ENCODE data around the gene MORN3. TPM values are rescaled to one million over a fixed set of nuclear protein-coding genes. Genes with fewer than 3 reads are reported as not detected.

The MORN3 gene
- total and polyA plus RNA-seq, 2 of the 4 experiments (the other 2 are of a cell fraction), result 0.18 to 0.22 TPM

DNA sequence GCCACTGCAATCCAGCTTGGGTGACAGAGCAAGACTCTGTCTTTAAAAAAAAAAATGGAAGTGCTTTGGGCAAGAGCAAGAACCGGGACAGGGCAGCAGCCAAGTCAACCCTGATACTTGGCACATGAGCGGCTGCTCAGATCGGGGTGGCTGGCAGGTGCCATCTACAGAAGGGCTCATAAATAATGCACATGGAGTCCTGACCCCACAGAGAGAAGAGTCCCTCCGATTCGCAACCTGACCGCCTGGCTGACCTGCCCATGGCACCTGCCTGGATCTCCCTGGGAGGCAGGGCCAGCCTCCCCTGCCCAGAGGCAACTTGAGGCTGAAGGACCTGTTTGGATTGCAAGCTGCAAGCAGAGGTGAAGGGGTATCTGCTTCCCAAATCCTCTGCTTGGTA, 33.5 kb upstream of the MORN3 start:
- Histone ChIP-seq H2BK120ac (ENCODE audit: low read depth, low read length) (no peak overlapping the region), H2AK5ac (ENCODE audit: low read depth, low read length) (no peak overlapping the region), H3K36me3 (ENCODE audit: control insufficient read depth, insufficient read depth, low read length) (no peaks in the 10 kb centered on the region), H3K23ac (ENCODE audit: low read depth, low read length) (no peak overlapping the region), H4K8ac (ENCODE audit: low read depth in 2 of 2, low read length in 2 of 2) (no peak overlapping the region), H2AFZ (replicated peaks; ENCODE audit: low read length, poor library complexity) (no peak overlapping the region), H3K4me1 (ENCODE audit: control insufficient read depth, insufficient read depth, low read length) (no peaks in the 10 kb centered on the region), H3K9ac (ENCODE audit: low read depth, low read length) (no peak overlapping the region), H2BK15ac (ENCODE audit: low read depth, low read length) (no peak overlapping the region), H3K27me3 (ENCODE audit: control insufficient read depth, insufficient read depth, low read length) (no peaks in the 10 kb centered on the region; the same call in 1 of the 2 replicates), H3K56ac (ENCODE audit: extremely low read depth, insufficient read depth, low read length) (no peak overlapping the region), H3K9me1 (ENCODE audit: insufficient read depth, low read length) (no peaks in the 10 kb centered on the region), H3K9me3 (ENCODE audit: control insufficient read depth, insufficient read depth, low read length) (peaks cover 2% of the 10 kb centered on the region; the same call in 1 of the 2 replicates), H3K18ac (ENCODE audit: low read depth, low read length) (no peak overlapping the region), H3K4ac (ENCODE audit: low read depth, low read length) (no peak overlapping the region), H3K27ac (ENCODE audit: insufficient read depth, low read length) (no peak overlapping the region), H4K20me1 (ENCODE audit: insufficient read depth, low read length) (no peaks in the 10 kb centered on the region), H3K4me2 (ENCODE audit: low read depth, low read length) (no peak overlapping the region), H3K79me1 (ENCODE audit: low read depth in 1 of 2, low read length in 2 of 2) (no peaks in the 10 kb centered on the region), H3K4me3 (ENCODE audit: insufficient read depth, low read depth, low read length) (no peak overlapping the region), H2BK5ac (ENCODE audit: low read depth, low read length, poor library complexity, severe bottlenecking) (no peak overlapping the region), H2AK9ac (replicated peaks; ENCODE audit: low read depth, low read length, poor library complexity) (no peak overlapping the region), H4K5ac (ENCODE audit: low read depth, low read length) (no peak overlapping the region), H2BK20ac (ENCODE audit: low read depth, low read length) (no peak overlapping the region), H3K14ac (replicated peaks; ENCODE audit: low read depth, low read length) (no peak overlapping the region), H4K91ac (ENCODE audit: insufficient read depth, low read depth, low read length) (no peak overlapping the region)
- DNase-seq, result no peak
- dilution Hi-C loops (cut with HindIII; ENCODE audit: low sequenced_read_pairs, unreplicated experiment), result no loop called here
- 90% methylated on average over 2 of the region's 6 CpGs; no CpG with 5 or more reads in 1 of the 2 experiments for WGBS, 2 experiments (ENCODE audit: extremely low coverage in 2 of 2, insufficient read length in 1 of 2)
- POLR2A ChIA-PET (ENCODE audit: unreplicated experiment), result no interaction called here
- TF ChIP-seq CEBPB (IDR thresholded peaks at IDR 0.05; ENCODE audit: low read depth, low read length) (no peak), POLR2A (IDR thresholded peaks at IDR 0.05; ENCODE audit: low read depth, low read length) (no peak)
- CTCF ChIA-PET, result interaction anchor here (2.3 kb wide), 1 partner anchor 92 kb away, joined by 6 read pairs; no protein-coding TSS in a partner anchor
- in situ Hi-C loops (cut with MboI; ENCODE audit: low sequenced_read_pairs), result no loop called here
- intact Hi-C loops (cut with micrococcal nuclease), result no loop called here
- ATAC-seq (ENCODE audit: low read depth), result no peak
- BruUV-seq (replicated peaks), result no TSS peak

Data from IMR-90 (cell line).